Hepatocyte (in vitro differentiated cells): ENCODE measurements around the gene LILRA5.
"Not testable (repeated sequence)": the region's sequence is repeated elsewhere in the genome, so short reads cannot be mapped to it uniquely, and the experiment has no call there.

Source experiments
- CTCF ChIP-seq: fragments of 200-600 bp; sonication (generic); IDR thresholded peaks from 2 replicates; pipeline ENCODE4 v1.5.1; 2016; ENCODE audit warnings: antibody characterized with exemption, mild to moderate bottlenecking; ENCODE audit not compliant: poor library complexity
- EZH2 ChIP-seq: fragments of 200-600 bp; sonication (generic); IDR thresholded peaks from 2 replicates; pipeline ENCODE4 v1.6.1; 2016; ENCODE audit warnings: antibody characterized with exemption, mild to moderate bottlenecking, borderline replicate concordance

- not testable (repeated sequence) for TF ChIP-seq CTCF, EZH2
These were observed 23.8 kb downstream of the LILRA5 start for GRCh38 chr19:54289160-54289559.
